Measurements from ENCODE around the gene SCD5. TPM values are rescaled to one million over a fixed set of nuclear protein-coding genes. Genes with fewer than 3 reads are reported as not detected.

The SCD5 gene
- total and polyA plus RNA-seq, 2 of the 13 experiments (the other 11 are each of a cell fraction or from before 2014, with no cell fraction given): not detected

- TF ChIP-seq ATAD3A (CRISPR knock-in tag; IDR thresholded peaks at IDR 0.05): no peak
- no peak for TF ChIP-seq LRRFIP1 (CRISPR knock-in tag; conservative IDR thresholded peaks at IDR 0.05)
- TF ChIP-seq AGO1 (IDR thresholded peaks at IDR 0.05; ENCODE audit: low read depth, low read length, poor library complexity, severe bottlenecking): no peak
- no peak for TF ChIP-seq POLR2G (IDR thresholded peaks at IDR 0.05; ENCODE audit: low read depth, low read length)
- no peak for TF ChIP-seq TARDBP (CRISPR knock-in tag; IDR thresholded peaks at IDR 0.05)
- no peak for TF ChIP-seq ZSCAN22 (CRISPR knock-in tag; IDR thresholded peaks at IDR 0.05)
- TF ChIP-seq TERF1 (CRISPR knock-in tag; IDR thresholded peaks at IDR 0.05): no peak
- no peak for TF ChIP-seq ZNF160 (CRISPR knock-in tag; IDR thresholded peaks at IDR 0.05)
- TF ChIP-seq NFRKB (IDR thresholded peaks at IDR 0.05): no peak
- no peak for TF ChIP-seq RFX5 (IDR thresholded peaks at IDR 0.05; ENCODE audit: low read depth, low read length)
- no peak for TF ChIP-seq MTF1 (CRISPR knock-in tag; IDR thresholded peaks at IDR 0.05)
- TF ChIP-seq ZBTB34 (CRISPR knock-in tag; IDR thresholded peaks at IDR 0.05): no peak
- no peak for TF ChIP-seq MAF1 (CRISPR knock-in tag; IDR thresholded peaks at IDR 0.05; ENCODE audit: borderline replicate concordance)
- no peak for TF ChIP-seq NFATC3 (CRISPR knock-in tag; IDR thresholded peaks at IDR 0.05)
- no peak for TF ChIP-seq ZNF512 (CRISPR knock-in tag; IDR thresholded peaks at IDR 0.05)
- TF ChIP-seq MAZ (IDR thresholded peaks at IDR 0.05; ENCODE audit: borderline replicate concordance, low read depth, low read length): no peak
- TF ChIP-seq MAZ (CRISPR knock-in tag; IDR thresholded peaks at IDR 0.05; ENCODE audit: low read depth): no peak
- no peak for TF ChIP-seq ZNF343 (CRISPR knock-in tag; IDR thresholded peaks at IDR 0.05)
- peak; percentile 72 for TF ChIP-seq ATF3 (CRISPR knock-in tag; IDR thresholded peaks at IDR 0.05)
- no peak for TF ChIP-seq MLXIP (CRISPR knock-in tag; IDR thresholded peaks at IDR 0.05; ENCODE audit: borderline replicate concordance)
Measured at GRCh38 chr4:82599336-82599735, 199.3 kb downstream of the SCD5 start (continued).
